GM18511 (cell line): Measurements from ENCODE around the gene EVC.
"Not testable (repeated sequence)": the region's sequence is repeated elsewhere in the genome, so short reads cannot be mapped to it uniquely, and the experiment has no call there.

ENCODE experiments used
- ATAC-seq: cut with Tn5 transposase; IDR thresholded peaks from one replicate; pipeline ENCODE4 v1.9.1; 2021; ENCODE audit warnings: mild to moderate bottlenecking, moderate library complexity; ENCODE audit not compliant: unreplicated experiment

The EVC gene

GRCh38 chr4:5809216-5809776, 98.3 kb downstream of the EVC start:
- ATAC-seq = no peak

- no peak for ATAC-seq
Observed at GRCh38 chr4:5810151-5810550, 99.2 kb downstream of the EVC start.

DNA sequence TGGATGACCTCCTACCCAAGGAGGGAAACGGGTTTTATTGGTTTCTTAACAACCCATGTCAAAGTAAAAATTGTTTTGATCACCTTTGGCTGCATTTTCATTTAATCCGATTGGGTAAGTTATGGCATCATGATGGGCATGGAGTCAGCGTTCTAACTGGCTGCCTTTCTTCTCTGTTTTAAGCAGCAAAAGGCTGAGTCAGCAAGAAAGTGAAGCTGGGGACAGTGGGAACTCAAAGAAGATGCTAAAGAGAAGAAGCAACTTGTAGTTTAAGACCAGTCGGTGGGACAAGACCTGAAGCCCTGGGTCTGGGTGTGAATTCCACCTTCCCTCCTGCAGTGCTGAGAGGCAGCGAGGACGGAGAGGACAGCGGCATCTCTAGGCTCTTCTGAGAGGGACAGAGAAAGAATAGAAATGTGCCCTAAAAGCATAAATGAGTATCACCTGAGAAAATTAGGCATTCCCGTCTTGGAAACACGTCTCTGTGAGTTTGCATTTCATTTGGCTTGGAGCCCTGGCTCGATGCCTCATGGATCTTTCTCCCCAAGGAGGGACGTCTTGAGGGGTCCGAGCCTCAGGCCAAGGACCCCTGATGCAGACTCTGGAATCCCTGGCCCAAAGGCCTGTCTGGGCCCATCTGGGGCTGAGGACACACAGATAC, 99.9 kb downstream of the EVC start:
- no peak for ATAC-seq

DNA sequence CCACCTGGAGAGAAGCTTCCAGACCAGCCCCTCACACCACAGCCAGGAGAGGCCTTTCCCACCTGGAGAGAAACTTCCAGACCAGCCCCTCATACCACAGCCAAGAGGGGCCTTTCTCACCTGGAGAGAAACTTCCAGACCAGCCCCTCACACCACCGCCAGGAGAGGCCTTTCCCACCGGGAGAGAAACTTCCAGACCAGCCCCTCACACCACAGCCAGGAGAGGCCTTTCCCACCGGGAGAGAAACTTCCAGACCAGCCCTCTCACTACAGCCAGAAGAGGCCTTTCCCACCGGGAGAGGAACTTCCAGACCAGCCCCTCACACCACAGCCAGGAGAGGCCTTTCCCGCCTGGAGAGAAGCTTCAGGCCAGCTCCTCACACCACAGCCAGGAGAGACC, 101.1 kb downstream of the EVC start:
- ATAC-seq = not testable (repeated sequence)

- peak; percentile 81 for ATAC-seq
Observed at GRCh38 chr4:5812506-5813229, 101.7 kb downstream of the EVC start.

GRCh38 chr4:5813882-5814255, 102.9 kb downstream of the EVC start:
- ATAC-seq = no peak

GRCh38 chr4:5814421-5814820, 103.4 kb downstream of the EVC start:
- no peak for ATAC-seq

DNA sequence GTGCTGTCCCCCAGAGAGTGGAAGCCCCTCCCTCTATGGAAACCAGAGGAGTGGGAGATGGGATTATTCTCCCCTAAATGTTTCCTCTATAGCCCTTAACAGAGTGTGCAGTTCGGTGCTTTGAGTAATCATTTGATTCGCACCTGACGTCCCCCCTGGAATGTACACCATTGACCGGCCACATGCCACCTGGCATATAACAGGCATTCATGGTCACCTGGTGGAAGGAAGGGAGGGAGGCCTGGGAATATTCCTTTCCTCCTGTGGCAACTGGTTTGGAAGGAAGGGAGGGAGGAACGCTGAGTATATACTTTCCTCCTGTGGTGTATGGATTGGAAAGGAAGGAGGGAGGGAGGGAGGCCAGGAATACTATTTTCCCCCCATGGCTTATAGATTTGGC, 104.6 kb downstream of the EVC start:
- no peak for ATAC-seq

- no peak for ATAC-seq
Observed at GRCh38 chr4:5816101-5816500, 105.1 kb downstream of the EVC start.

DNA sequence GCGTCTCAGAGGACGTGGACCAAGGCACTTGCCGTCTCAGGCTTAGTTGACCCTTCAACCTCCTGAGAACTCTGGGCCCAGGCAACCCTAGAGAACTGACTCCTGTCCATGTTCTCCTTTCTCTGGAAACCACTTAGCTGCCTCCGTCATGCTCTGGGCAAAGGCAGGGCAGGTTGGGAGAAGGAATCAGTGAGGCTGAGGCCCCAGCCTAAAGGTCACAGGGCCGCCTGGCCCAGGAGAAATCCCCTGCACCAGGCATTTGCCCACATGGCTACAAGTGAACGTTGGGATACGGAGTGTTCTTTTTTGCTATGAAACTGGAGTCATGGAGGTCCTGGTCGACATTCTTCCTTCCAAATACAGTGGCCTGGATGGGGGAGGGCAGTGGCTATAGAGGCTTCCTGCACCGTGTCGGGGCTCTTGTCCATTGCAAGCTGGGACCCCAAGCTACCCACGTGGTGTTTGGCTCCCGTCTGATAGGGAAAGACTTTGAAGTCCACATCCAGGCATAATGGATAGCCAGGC, 105.9 kb downstream of the EVC start:
- ATAC-seq = no peak

DNA sequence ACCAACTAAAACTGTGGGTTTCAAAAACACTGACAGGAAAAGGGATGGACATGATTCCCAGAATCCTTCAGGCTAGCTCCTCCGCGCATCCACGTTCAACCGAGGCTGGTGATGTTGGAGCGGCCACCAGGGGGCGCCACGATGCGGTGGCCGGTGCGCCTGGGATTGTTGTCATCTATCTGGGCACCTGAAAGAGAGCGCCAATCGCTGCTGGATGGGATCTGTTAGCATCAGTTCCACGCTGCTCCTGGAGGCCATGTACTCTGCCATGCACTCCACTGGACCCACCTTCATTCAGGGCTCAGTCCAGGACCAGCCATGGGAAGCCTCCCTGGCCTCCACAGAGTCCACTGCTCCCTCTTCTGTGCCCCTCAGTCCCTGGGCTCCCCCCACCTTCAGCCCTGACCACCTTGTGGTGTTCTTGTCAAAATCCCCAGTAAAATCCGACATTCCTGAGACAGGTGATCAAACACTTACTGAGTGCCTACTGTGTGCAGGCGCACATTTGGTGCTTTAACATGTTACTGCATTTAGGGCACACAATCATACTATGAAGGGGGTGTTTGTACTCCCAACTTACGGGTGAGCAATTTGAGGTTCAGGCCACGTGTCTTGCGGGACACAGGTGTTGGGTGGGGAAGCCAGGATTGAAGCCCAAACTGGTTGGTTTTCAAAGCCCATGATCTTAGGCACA, 110.8 kb downstream of the EVC start:
- ATAC-seq = no peak

DNA sequence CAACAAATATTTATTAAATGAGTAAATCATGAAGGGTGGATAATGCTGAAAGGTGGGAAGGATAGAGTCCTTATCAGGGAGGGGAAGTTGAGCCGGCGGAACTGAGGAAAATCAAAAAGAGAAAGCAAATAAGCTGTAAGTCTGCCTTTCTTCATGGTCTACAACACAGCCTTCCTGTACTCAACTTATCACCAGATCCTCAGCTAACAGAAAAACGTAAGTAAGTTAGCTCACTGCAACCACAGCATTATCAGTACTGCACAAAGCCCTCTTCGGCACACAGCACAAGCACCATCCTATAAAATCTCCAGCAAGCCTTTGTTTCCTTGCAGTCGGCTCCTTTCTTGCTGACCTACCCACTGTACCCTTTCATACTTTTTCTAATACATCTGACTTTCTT, 111.6 kb downstream of the EVC start:
- ATAC-seq = no peak

DNA sequence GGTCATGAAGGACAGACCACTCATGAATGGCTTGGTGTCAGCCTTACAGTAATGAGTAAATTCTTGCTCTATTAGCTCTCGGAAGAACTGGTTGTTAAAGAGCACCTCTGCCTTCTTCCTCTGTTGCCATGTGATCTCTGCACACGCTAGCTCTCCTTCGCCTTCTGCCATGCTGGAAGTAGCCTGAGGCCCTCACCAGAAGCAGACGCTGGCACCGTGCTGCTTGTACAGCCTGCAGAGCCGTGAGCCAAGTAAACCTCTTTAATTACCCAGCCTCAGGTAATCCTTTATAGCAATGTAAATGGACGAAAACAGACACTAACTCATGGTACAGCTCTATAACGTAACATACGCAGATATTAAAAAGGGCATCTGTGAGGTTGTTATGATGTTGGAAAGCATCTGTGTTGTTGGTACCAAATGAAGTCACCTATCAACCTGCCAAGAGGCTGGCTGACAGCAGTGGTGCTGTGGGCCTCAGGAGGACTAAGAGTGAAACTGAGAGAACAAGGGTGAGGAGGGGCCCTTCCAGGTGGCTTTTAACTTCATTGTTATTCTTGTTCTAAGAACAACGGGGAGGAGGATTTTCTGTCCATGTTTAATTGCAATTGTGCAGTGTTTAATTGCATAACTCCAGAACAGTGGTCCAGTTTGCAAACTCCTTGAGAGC, 112.7 kb downstream of the EVC start:
- no peak for ATAC-seq

DNA sequence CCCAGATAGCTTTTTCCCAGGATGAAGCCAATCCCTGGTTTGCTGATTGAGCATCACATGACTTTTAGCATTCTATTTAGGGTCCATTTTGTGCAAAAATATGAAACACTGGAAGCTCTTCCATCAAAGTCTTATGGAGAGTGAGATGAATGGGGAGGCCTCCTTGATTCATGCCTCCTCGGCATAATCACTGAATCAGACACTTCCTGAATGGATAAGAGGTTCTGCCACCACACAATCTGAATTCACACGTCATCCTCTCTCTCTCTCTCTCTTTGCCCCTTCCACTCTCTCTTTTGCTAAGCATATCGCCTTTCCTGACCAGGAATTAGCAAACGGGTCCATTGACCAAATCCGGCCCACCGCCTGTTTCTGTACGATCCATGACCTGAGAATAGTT, 113.2 kb downstream of the EVC start:
- ATAC-seq = no peak

DNA sequence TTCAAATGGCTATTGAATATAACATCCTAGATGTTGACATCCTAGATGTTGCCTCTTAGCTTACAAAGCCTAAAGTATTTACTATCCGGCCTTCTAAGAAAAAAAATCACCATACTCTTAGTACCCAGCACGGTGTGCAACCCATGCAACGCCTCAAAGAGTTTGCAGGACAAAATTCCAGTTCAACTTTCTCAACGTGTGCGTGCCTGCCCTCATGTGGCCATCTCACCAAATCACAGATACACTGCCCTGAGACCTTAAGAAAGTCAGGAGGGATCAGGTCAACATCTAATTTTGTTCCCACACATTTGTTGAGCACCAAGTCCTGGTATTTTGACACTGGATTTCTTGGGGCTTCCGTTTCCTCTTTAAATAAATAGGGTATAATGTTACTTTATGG, 113.6 kb downstream of the EVC start:
- no peak for ATAC-seq

- no peak for ATAC-seq
Observed at GRCh38 chr4:5825321-5826041, 114.5 kb downstream of the EVC start.

GRCh38 chr4:5826437-5827107, 115.6 kb downstream of the EVC start:
- ATAC-seq = no peak

GRCh38 chr4:5827108-5828004, 116.4 kb downstream of the EVC start:
- no peak for ATAC-seq

GRCh38 chr4:5828005-5828391, 117.0 kb downstream of the EVC start:
- ATAC-seq = no peak
